T follicular helper cell (primary cell): ENCODE data around the gene NAA10.
A peak's percentile ranks its signal among the peaks of the same experiment; 100 is the strongest.

Source experiments
- DNase-seq: peaks from one replicate; pipeline ENCODE4 v3.0.0-alpha.2; 2020; ENCODE audit warnings: low read depth

The NAA10 gene

GRCh38 chrX:153927922-153928760 lies 6.7 kb downstream of the NAA10 start:
- DNase-seq = peak; percentile 92

- no peak for DNase-seq
Observed at GRCh38 chrX:153927672-153927921, 7.2 kb downstream of the NAA10 start.

GRCh38 chrX:153926858-153927671 lies 7.8 kb downstream of the NAA10 start:
- DNase-seq = peak; percentile 77

- no peak for DNase-seq
Observed at GRCh38 chrX:153926552-153926857, 8.3 kb downstream of the NAA10 start.

GRCh38 chrX:153925739-153926551 lies 8.9 kb downstream of the NAA10 start, which contains the start of gene ARHGAP4:
Gene ARHGAP4, minus strand, starts transcription at chrX:153926264. Its CDS starts 62 bp downstream, at chrX:153926202.
- DNase-seq = peak; percentile 14

- no peak for DNase-seq
Observed at GRCh38 chrX:153925387-153925738, 9.5 kb downstream of the NAA10 start.

- DNase-seq = peak; percentile 32
Observed at GRCh38 chrX:153924149-153924861, 10.5 kb downstream of the NAA10 start.

- no peak for DNase-seq
Observed at GRCh38 chrX:153922932-153923857, 11.6 kb downstream of the NAA10 start.

- DNase-seq = no peak
Observed at GRCh38 chrX:153921511-153922446, 13.1 kb downstream of the NAA10 start.

- no peak for DNase-seq
Observed at GRCh38 chrX:153921070-153921469, 13.8 kb downstream of the NAA10 start.

- DNase-seq = no peak
Observed at GRCh38 chrX:153920546-153920945, 14.3 kb downstream of the NAA10 start.

- DNase-seq = no peak
Observed at GRCh38 chrX:153919281-153919680, 15.6 kb downstream of the NAA10 start.

- DNase-seq = no peak
Observed at GRCh38 chrX:153917869-153918268, 17.0 kb downstream of the NAA10 start.

GRCh38 chrX:153913701-153914100 lies 21.1 kb downstream of the NAA10 start:
- no peak for DNase-seq

GRCh38 chrX:153913211-153913610 lies 21.6 kb downstream of the NAA10 start:
- no peak for DNase-seq

- no peak for DNase-seq
Observed at GRCh38 chrX:153911798-153912197, 23.0 kb downstream of the NAA10 start.

- no peak for DNase-seq
Observed at GRCh38 chrX:153910446-153910845, 24.4 kb downstream of the NAA10 start.

GRCh38 chrX:153909980-153910360 lies 24.9 kb downstream of the NAA10 start:
- DNase-seq = no peak

GRCh38 chrX:153909024-153909979 lies 25.5 kb downstream of the NAA10 start:
- no peak for DNase-seq
